Choroid plexus epithelial cell (primary cell): Measurements from ENCODE around the gene F12.

Experiments
- DNase-seq: peaks from one replicate; pipeline ENCODE4 v3.0.0-alpha.2; 2010; ENCODE audit warnings: low read depth
- H3K4me3 ChIP-seq: 2 replicates; pipeline ENCODE4 v1.5.1; 2011; ENCODE audit warnings: low read depth, mild to moderate bottlenecking, control low read depth, low read length, moderate library complexity
- TF ChIP-seq, protein P1 (sequence below): conservative IDR thresholded peaks from 2 replicates; pipeline ENCODE4 v1.5.1; 2011; ENCODE audit warnings: low read depth, mild to moderate bottlenecking, control low read depth, inconsistent platforms, low read length, moderate library complexity

The F12 gene

GRCh38 chr5:177439518-177440053, 30.2 kb upstream of the F12 start:
- no peak for DNase-seq
- TF ChIP-seq, protein P1, sequence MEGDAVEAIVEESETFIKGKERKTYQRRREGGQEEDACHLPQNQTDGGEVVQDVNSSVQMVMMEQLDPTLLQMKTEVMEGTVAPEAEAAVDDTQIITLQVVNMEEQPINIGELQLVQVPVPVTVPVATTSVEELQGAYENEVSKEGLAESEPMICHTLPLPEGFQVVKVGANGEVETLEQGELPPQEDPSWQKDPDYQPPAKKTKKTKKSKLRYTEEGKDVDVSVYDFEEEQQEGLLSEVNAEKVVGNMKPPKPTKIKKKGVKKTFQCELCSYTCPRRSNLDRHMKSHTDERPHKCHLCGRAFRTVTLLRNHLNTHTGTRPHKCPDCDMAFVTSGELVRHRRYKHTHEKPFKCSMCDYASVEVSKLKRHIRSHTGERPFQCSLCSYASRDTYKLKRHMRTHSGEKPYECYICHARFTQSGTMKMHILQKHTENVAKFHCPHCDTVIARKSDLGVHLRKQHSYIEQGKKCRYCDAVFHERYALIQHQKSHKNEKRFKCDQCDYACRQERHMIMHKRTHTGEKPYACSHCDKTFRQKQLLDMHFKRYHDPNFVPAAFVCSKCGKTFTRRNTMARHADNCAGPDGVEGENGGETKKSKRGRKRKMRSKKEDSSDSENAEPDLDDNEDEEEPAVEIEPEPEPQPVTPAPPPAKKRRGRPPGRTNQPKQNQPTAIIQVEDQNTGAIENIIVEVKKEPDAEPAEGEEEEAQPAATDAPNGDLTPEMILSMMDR = no peak
- H3K4me3 ChIP-seq = no peak overlapping the region

- H3K4me3 ChIP-seq = no peak overlapping the region
- TF ChIP-seq, protein P1 = no peak
- no peak for DNase-seq
Measured at GRCh38 chr5:177438468-177438867, 29.1 kb upstream of the F12 start.

DNA sequence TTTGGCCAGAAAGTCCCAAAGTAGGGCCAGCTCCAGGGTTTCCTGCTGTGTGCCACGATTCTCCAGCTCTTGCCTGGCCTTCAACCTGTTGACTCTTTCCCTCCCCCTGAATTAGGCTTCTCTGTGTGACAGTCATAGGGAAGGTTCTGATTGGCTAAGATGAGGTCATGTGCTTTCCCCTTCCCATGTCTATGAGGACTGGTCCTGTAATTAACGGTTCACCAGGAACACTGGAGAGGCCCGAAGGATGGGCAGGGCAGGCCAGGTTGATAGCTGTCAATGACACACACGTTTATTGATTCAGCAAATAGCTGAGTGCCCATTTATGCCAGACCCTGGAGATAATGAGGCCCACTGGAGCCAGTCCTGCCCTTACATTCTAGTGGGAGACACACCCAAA, 28.3 kb upstream of the F12 start:
- no peak for DNase-seq
- TF ChIP-seq, protein P1 = no peak
- no peak overlapping the region for H3K4me3 ChIP-seq

- TF ChIP-seq, protein P1 = no peak
- no peak overlapping the region for H3K4me3 ChIP-seq
- no peak for DNase-seq
Measured at GRCh38 chr5:177435847-177436536, 26.6 kb upstream of the F12 start.

GRCh38 chr5:177434942-177435738, 25.8 kb upstream of the F12 start:
- H3K4me3 ChIP-seq = no peak overlapping the region
- TF ChIP-seq, protein P1 = no peak
- DNase-seq = no peak

GRCh38 chr5:177434437-177434836, 25.1 kb upstream of the F12 start:
- H3K4me3 ChIP-seq = no peak overlapping the region
- TF ChIP-seq, protein P1 = no peak
- no peak for DNase-seq
